Mucosa of descending colon (tissue), 3 donors: ENCODE data around the gene LMOD3. TPM values are rescaled to one million over a fixed set of nuclear protein-coding genes. Genes with fewer than 3 reads are reported as not detected.

Experiments
- ATAC-seq: fragments of 200-7000 bp; cut with Tn5 transposase; one replicate; pipeline ENCODE4 v1.9.1; 2020; ENCODE audit warnings: mild to moderate bottlenecking, moderate library complexity
- DNase-seq, 3 donors: peaks; one replicate each; pipeline ENCODE4 v3.0.0-alpha.2; 2020
- H3K36me3 ChIP-seq: fragments of 200-600 bp; one replicate; pipeline ENCODE4 v1.8.0; 2021; ENCODE audit warnings: low read depth, mild to moderate bottlenecking
- H3K4me1 ChIP-seq: fragments of 200-600 bp; one replicate; pipeline ENCODE4 v1.8.0; 2021; ENCODE audit warnings: low read depth, mild to moderate bottlenecking
- H3K4me3 ChIP-seq: fragments of 200-600 bp; one replicate; pipeline ENCODE4 v1.8.0; 2021; ENCODE audit warnings: mild to moderate bottlenecking
- H3K9me3 ChIP-seq: fragments of 200-600 bp; one replicate; pipeline ENCODE4 v1.8.0; 2021; ENCODE audit warnings: mild to moderate bottlenecking
- intact Hi-C, 2 donors: fragments of 100-400 bp; cut with DNase I in 1 of 2; cut with micrococcal nuclease in 1 of 2; formaldehyde crosslinking; loops; one replicate each; pipeline versions ENCODE4 v1.11.0 to v1.11.1; 2022; cut with DNase I, micrococcal nuclease
- total RNA-seq, 3 donors: library from RNA; stranded (reverse); fragmentation: NEBNext Ultra II Directional in 2 of 3; extraction: Animal tissue kit (Norgen Biotek cat#: 25700) in 2 of 3; gene quantifications; one replicate each; pipeline versions ENCODE4 v1.2.1 to v1.2.4, GENCODE V29; 2021 to 2023
- TF ChIP-seq, protein P1 (sequence below): fragments of 200-600 bp; IDR thresholded peaks from one replicate; pipeline ENCODE4 v1.8.0; 2022; ENCODE audit warnings: antibody characterized with exemption, mild to moderate bottlenecking
- donor health status: DM: no; HTN: no; CAD: no; lungs with moderate emphysema.
- donor health status: DM: no; HTN: no; CAD: no.
- donor health status: DM: no; HTN: yes; CAD: no.

LMOD3 gene
- total RNA-seq, 3 donors from 2014 or later: 0.13 to 0.34 TPM; not detected in 1

DNA sequence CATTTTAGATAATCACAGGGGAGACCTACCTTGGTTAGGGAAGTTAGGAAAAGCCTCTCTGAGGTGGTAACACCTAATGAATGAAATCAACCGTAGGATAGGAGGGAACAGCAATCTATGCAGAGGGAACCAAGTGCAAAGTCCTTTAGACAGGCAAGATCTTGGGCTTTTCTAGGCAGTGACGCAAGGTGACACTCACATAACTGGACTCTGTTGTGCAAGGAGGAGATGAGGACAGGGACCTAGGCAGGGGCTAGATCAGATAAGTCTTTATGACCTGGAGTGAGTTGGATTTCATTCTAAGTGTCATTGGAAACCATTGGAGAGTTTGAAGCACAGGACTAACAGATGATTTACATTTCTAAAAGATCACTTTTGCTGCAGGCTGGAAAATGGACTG, 4.6 kb upstream of the LMOD3 start:
- no peak for DNase-seq
- ATAC-seq: peak; percentile 23
- Histone ChIP-seq H3K4me1 (no peaks in the 10 kb centered on the region), H3K36me3 (no peaks in the 10 kb centered on the region), H3K9me3 (no peaks in the 10 kb centered on the region), H3K4me3 (no peak overlapping the region)
- TF ChIP-seq, protein P1, sequence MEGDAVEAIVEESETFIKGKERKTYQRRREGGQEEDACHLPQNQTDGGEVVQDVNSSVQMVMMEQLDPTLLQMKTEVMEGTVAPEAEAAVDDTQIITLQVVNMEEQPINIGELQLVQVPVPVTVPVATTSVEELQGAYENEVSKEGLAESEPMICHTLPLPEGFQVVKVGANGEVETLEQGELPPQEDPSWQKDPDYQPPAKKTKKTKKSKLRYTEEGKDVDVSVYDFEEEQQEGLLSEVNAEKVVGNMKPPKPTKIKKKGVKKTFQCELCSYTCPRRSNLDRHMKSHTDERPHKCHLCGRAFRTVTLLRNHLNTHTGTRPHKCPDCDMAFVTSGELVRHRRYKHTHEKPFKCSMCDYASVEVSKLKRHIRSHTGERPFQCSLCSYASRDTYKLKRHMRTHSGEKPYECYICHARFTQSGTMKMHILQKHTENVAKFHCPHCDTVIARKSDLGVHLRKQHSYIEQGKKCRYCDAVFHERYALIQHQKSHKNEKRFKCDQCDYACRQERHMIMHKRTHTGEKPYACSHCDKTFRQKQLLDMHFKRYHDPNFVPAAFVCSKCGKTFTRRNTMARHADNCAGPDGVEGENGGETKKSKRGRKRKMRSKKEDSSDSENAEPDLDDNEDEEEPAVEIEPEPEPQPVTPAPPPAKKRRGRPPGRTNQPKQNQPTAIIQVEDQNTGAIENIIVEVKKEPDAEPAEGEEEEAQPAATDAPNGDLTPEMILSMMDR: no peak
- intact Hi-C loops: no loop called here

DNA sequence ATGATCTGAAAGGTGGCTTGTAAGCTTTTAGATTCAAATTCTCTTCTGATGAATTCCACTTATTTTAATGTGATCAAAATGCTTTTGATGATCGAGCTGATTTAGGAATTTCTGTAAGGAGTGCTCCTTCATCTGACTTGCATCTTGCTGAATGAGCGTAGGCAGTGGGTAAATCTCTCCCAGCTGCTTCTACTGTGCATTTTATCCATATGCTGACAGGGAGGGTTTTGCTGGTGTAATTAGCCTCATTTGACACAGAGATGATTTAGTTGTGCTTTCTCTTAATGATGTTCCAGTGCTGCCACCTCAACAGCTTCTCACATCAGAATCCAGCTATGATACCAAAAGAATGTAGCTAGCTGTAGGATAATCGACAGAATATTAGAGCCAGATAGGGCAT, 3.8 kb upstream of the LMOD3 start:
- ATAC-seq (no peak), DNase-seq (no peak)
- Histone ChIP-seq H3K4me1 (no peaks in the 10 kb centered on the region), H3K36me3 (no peaks in the 10 kb centered on the region), H3K4me3 (no peak overlapping the region), H3K9me3 (no peaks in the 10 kb centered on the region)
- TF ChIP-seq, protein P1: no peak
- intact Hi-C loops: no loop called here

GRCh38 chr3:69121950-69122349, 445 bp downstream of the LMOD3 start:
- TF ChIP-seq, protein P1: no peak
- intact Hi-C loops: no loop called here
- no peak overlapping the region for H3K4me3 ChIP-seq
- no peaks in the 10 kb centered on the region for H3K36me3 ChIP-seq
- ATAC-seq (no peak), DNase-seq (no peak)
- no peaks in the 10 kb centered on the region for H3K4me1 ChIP-seq
- no peaks in the 10 kb centered on the region for H3K9me3 ChIP-seq

DNA sequence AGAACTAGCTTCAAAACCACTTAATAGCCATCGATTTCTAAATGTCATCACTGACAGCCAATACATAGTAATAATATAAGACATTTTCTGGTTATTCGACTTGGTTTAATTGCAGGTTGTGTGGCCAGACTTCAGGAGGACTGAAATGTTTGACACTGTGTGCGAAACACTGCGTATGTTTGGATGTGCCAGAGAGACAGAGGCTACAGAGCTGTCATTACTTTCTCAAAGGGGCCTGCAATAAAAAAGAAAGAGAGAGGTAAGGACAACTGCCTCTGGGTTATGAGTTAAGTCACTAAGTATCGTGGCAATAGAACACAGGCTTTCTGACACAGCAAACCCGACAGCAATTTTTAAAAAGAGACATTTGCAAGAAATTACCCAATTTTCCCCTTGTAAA, 882 bp downstream of the LMOD3 start:
- Histone ChIP-seq H3K9me3 (no peaks in the 10 kb centered on the region), H3K4me1 (no peaks in the 10 kb centered on the region), H3K4me3 (no peak overlapping the region), H3K36me3 (no peaks in the 10 kb centered on the region)
- DNase-seq (no peak), ATAC-seq (no peak)
- TF ChIP-seq, protein P1: no peak
- intact Hi-C loops: no loop called here

- intact Hi-C loops: no loop called here
- Histone ChIP-seq H3K4me3 (no peak overlapping the region), H3K4me1 (no peaks in the 10 kb centered on the region), H3K9me3 (no peaks in the 10 kb centered on the region), H3K36me3 (no peaks in the 10 kb centered on the region)
- DNase-seq (peak in 2 of 3 donors; percentile 38 to 89), ATAC-seq (peak; percentile 85)
- TF ChIP-seq, protein P1: peak; percentile 91
Measured at GRCh38 chr3:69120879-69121464, 1.4 kb downstream of the LMOD3 start.

- no peak for ATAC-seq
- no peaks in the 10 kb centered on the region for H3K9me3 ChIP-seq
- H3K36me3 ChIP-seq: no peaks in the 10 kb centered on the region
- TF ChIP-seq, protein P1: no peak
- H3K4me1 ChIP-seq: no peaks in the 10 kb centered on the region
- intact Hi-C loops: no loop called here
- DNase-seq: no peak
- no peak overlapping the region for H3K4me3 ChIP-seq
Measured at GRCh38 chr3:69119681-69120080, 2.7 kb downstream of the LMOD3 start.
